ENCODE results near the gene HCCS.
"Not testable (repeated sequence)": the region's sequence is repeated elsewhere in the genome, so short reads cannot be mapped to it uniquely, and the experiment has no call there.

HCCS gene

DNA sequence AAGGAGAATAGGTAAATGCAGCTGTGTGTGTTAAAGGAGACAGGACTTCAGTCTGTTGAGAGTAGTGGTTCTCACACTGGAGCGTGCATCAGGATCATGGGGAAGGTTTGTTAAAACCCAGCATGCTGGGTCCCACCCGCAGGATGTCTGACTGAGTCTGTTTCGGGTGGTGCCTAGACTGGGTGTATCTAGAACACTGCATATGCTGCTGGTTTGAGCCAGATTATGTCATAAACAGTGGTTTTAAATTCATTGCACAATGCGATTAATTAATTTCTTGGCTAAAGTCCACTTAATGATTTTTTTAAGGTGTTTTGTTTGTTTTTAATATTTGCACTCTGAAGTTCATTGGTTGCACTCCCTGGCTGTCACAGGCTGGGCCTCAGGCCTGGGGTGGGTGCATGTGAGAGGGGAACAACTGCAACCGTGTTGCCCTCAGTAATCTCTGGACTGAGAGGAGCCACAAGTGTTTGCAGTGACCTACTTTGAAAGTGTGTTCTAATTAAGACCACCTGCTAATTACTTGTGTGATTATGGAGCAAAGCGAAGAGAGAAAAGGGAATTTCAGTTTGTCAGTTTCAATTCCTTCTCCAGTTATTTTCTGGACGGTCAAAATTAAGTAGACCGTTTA is 8.3 kb downstream of the HCCS start:
- no peak for DNase-seq (ENCODE audit: low read depth in 1 of 2, low spot score in 1 of 2)

DNA sequence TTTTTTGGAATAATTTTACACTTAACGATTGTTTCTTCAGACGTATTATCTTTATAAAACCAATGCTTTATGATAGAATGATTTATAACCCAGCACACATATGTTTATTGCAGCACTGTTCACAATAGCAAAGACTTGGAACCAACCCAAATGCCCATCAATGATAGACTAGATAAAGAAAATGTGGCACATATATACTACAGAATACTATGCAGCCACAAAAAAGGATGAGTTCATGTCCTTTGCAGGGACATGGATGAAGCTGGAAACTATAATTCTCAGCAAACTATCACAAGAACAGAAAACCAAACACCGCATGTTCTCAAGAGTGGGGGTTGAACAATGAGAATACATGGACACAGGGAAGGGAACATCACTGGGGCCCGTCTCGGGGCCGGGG is 12.0 kb downstream of the HCCS start:
- not testable (repeated sequence) for DNase-seq (ENCODE audit: low read depth in 1 of 2, low spot score in 1 of 2)

DNA sequence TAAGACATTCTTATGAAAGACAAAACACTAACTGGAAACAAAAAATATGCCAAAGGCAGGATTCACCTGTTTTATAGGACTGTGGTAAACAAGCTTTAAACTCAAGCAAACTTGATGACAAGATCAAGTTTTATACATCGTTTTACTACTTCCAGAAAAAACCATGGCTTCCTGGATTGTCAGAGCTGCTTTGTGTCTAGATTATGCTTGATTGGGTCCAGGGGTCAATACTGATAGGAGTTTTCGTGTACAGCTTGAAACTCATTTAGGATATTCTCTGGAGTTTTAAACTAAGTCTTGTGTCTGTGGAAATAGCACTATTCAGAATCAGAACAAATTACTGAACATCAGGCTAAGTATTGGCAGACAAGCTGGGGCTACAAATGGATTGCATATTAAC is 13.0 kb downstream of the HCCS start:
- no peak for DNase-seq (ENCODE audit: low read depth in 1 of 2, low spot score in 1 of 2)

DNA sequence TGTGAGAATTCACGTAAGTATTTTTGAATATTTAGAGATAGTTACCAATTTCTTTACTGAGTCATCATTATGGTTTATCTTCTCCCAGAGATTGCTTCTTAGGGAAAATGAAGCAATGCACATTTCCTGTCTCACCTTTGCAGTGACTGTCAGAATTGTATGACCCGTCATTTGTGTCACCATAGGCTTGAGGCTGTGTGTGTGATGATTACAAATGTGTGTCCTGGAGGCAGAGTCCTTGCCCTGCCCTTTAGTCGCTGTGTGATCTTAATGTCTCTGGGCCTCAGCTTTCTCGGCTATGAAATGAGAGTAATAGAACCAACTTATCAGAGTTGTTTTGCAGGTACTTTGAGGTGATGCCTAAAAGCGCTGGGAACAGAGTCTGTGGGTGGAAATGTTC is 13.9 kb downstream of the HCCS start:
- no peak for DNase-seq (ENCODE audit: low read depth in 1 of 2, low spot score in 1 of 2)

DNA sequence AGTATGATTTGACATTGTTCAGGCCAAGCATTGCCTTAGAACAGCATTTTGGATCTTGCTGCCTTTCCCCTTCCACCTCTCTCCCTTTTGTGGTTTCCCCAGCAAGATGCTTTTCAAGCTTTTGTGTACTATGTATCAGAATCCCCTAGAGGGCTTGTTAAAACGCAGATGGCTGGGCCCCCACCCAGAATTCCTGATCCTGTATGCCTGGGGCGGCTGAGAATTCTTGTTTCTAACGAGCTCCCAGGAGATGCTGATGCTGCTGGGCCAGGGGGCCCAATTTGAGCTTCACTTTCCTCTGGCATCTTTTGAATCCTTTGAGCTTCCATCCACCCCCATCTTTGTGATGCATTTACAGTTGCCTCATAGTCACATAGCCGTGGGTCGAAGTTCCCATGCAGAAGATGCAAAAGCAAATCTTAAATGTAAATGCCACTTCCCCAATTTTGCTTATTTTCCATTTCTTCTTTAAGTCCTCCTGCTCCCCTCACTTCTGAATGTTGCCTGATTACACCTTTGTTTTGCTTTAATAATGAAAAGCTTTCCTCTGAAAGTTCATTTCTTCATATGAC is 18.5 kb downstream of the HCCS start:
- no peak for DNase-seq (ENCODE audit: low read depth in 1 of 2, low spot score in 1 of 2)

DNA sequence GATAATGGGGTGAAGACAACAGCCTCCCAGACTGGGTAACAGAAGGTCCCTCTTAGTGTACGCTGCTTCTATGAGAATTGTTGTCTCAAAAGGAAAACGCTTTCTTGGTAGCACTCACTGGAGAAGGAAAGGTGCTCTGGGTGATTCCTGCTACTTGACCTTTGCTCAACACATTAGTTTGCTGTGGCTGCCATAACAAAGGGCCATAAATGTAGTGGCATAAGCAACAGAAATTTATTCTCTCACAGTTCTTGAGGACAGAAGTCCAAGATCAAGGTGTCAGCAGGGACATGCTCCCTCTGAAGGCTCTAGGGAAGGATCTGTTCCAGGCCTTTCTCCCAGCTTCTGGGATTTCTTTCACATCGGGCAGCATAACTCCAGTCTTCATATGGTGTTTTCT is 19.0 kb downstream of the HCCS start:
- DNase-seq (ENCODE audit: low read depth in 1 of 2, low spot score in 1 of 2), result no peak

DNA sequence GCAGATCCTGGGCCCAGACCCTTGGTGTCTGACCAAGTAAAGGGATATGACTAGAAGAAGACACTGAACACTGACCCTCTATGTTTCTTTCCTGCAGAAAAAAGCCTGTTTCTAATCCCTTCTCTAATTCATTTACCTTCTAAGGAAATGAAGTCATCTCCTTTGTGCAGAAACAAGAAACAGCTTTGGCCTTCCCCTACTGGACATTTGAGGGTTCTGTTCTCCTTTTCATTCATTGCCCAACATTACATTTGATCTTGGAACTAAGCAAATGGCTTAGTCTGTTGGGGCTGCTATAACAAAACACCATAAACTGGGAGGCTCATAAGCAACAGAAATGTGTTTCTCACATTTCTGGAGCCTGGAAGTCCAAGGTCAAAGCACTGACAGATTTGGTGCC is 20.0 kb downstream of the HCCS start:
- no peak for DNase-seq (ENCODE audit: low read depth in 1 of 2, low spot score in 1 of 2)

DNA sequence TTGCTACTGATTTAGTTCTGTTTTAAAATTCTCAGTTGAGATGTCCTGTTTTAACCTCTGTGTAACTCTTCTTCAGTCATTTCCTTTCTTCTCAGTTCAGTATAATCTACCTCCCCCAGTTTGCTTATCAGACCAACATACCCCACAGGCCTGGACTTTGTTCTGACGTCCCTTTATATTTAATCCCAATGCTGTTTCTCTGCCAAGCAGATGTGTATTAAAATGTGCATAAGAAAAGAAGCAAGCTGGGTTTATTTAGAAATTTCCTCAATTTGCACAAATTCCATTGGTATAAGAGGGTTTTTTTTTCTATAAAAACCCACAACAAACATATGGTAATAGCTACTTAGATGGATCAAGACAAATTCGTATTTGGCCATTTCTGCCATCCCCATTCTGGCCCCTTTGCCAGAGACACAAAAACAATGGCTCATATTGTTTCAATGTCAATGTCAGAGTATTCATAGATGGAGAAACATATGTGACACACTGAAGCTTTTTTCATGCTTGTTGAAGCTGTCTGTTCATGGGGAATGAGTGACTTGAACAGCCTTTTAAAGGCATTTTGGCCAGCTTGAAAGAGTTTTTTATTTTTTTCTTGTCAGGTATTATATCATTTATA is 24.5 kb downstream of the HCCS start:
- DNase-seq (ENCODE audit: low read depth in 1 of 2, low spot score in 1 of 2), result no peak

DNA sequence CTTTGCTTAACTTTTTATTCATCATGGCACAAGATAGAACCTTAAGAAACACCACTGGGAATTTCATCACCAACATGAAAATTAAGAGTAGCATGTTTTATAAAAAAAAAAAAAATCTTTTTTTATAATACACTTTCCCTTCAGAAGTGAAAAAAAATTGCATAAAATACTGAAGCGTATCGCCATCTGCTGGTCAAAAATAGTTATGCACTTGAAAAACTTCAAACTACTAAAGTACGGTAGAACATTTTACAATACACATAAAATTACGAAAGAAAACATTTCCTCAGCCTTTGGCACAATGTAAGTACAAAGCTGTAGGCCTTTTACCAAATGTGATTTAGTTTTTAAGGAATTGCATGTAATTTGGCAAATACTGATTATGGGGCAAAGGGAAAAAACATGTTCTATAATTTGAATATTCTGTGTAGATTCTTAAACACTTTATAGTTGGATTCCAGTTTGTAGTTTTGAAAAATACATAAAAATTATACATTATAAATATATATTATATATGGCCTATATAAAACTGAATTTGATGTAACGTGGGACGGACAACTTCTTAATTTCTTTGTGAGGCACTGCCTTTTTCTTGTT is 26.5 kb downstream of the HCCS start:
- DNase-seq (ENCODE audit: low read depth in 1 of 2, low spot score in 1 of 2), result no peak

DNA sequence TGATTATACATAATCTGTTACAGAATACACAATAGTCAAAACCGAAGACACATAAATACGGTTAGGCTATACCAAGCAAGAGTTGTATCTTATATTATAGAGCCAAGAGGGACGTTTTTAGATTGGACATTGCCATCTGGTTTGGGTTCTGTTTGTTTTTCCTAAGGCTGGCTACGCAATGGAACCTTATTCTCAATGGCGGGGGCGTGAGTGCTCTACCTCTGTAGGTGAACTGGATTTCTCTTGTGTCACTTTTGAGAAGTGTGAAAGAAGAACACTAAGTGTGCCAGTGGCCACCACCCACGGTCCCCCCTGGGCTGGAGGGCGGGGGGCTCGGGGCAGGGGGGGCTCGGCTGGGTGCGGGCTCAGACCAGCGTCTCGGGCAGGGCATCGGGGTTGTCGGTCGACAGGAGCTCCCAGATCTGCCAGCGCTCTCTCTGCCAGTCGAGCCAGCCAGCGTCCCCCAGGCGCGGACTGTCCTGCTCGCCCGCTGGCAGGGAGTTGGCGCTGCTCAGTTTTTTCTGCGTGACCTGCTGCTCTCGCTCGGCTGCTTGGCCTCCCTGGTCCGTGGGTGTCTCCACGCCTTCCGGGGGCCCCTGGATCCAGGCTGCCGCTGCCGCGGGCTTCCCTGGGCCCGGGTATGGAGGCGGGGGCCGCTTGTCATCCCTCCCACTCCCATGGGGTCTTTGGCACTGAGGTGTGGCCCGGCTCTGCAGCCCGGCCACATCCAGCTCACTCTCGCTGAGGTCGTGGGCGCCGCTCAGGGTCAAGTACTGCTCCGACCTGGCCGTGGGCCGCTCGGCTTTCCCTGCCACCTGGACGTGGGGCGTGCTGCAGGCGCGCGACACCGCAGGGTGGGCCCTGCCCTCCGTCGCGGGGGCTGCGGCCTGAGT is 27.6 kb downstream of the HCCS start:
- DNase-seq (ENCODE audit: low read depth in 1 of 2, low spot score in 1 of 2), result no peak

DNA sequence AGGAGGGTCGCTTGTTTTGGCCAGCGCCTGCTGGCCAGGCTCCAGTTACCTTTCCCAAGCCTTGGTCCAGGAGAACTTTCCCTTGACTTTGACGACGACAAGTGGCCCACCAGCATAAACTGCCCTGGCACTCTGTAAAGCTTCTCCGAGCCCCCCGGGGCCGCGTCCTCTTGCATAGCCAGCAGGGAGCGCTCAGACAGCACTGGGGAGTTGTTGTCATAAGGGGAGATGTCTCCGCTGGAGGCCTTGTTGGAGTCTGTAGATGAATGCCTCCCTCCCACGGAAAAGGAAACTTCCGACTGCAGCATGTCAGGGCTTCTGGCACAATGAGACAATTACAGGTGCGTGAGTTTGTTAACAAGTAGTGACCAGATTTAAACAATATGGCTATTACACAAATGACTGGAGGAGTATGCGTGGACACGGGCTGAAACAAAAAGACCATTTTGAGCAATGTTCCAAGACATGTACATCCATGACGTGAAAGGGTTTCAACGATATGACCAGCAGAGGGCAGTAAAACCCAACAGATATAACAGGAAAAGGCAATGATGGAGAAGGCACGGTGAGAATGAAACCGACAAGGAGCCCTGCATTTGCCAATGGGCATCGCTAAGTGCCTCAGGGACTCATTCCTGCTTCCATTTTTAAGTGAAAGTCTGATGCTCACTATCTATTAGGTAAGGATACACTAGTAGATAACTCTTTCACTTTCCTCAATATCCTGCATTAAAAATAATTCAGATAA is 33.0 kb downstream of the HCCS start:
- no peak for DNase-seq (ENCODE audit: low read depth in 1 of 2, low spot score in 1 of 2)

DNA sequence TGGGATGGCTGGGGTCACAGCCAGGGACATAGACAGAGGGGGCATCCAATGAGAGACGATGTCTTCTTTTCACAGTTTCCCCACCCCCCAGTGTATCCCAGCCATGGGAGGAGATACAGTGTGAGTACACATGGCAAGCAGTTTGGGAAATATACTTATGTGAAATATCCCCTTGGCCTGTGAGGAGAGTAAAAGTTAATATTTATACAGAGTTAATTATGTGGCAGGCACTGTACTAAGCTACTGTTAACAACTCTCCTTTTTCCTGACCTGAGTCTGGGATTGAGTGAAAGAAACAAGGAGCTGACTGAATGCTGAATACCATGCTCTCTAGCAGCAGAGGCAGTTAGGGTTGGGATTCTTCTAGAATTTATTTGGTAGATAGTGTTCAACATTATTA is 35.3 kb downstream of the HCCS start:
- no peak for DNase-seq (ENCODE audit: low read depth in 1 of 2, low spot score in 1 of 2)

DNA sequence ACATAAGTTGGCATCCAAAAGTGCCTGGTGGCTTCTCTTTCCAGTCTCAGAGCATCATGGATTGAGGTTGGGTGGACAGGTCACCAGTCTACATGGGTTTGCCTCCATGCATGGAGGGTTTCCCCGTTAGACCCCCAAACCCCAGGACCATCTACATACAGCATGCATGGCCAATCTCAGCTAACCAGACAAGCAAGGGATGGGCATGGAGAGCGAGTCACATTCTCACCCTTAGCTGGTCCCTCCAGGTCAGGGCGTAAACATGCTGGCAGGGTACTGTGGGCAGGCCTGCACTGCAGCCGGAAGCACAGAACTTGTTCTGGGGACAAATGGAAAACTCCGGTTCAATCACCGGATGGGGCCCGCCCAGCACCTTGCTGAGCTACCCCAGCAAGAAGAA is 37.3 kb downstream of the HCCS start:
- DNase-seq (ENCODE audit: low read depth in 1 of 2, low spot score in 1 of 2), result no peak

DNA sequence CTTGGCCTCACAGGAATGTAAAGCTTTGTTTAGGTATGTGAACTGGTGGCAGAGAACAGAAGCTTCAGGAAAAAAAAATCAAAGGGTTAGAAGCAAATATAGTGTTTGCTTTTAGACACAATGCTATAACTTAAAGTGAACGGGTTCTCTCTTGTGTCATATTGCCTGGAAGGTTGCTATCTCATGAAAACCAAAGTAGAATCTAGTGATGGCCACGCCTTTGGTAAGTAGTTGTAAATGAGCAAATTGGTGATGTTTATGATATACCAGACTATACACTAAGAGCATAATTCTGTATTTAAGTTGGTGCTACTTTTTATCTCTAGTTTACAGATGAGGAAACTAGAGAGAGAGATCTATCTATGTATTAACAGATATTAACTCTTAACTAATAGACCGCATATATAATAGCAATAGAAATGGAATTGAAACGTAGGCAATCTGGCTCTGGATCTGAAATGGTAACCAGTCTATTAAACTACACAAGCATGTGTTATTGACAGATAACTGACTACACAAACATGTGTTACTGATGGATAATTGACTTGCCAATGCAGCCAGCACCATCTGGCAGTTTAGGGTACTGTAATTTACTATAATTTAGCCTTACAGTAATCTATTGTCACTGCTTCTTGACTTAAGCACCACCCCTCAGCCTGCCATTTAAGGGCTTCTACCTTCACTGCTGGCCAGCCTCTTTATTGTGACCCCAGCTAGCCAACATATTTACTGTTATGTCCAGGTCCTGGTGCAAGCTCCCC is 40.8 kb downstream of the HCCS start:
- no peak for DNase-seq (ENCODE audit: low read depth in 1 of 2, low spot score in 1 of 2)

DNA sequence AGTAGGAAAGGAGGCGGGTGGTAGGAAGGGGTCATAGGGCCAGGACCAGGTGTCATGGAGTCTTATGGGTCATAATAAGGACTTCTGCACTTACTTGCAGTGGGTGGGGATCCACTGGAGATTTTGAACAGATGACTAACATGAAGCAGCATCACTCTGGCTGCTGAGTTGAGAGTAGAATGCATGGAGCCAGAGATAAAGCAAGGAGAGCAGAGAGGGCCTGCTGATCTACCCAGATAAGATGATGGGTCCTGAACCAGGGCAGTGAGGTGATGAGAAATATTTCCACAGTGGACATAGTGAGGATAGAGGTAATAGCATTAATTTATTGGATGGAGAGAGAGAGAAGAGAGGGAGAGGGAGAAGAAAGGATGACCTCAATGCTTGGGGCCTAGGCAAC is 48.0 kb downstream of the HCCS start:
- no peak for DNase-seq (ENCODE audit: low read depth in 1 of 2, low spot score in 1 of 2)

DNA sequence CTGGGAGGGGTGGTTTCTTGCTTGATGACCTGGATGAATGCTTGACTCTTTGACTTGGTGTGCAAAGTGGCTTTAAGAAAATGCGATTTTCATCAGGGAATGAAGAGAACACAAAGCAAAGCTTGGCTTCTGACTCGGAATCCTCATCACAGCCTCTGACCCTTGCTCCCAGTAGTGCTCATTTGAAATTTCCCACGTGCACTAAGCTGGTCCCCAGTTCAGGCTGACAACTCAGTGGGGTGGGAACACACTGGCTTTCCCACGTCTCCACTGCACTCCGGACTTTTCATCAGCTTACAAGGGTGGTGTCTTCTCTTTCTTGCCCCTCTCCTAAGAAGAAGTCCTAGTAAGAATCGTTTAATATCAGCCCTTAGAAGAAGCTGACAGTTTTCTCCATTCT is 53.3 kb downstream of the HCCS start:
- no peak for DNase-seq (ENCODE audit: low read depth in 1 of 2, low spot score in 1 of 2)

DNA sequence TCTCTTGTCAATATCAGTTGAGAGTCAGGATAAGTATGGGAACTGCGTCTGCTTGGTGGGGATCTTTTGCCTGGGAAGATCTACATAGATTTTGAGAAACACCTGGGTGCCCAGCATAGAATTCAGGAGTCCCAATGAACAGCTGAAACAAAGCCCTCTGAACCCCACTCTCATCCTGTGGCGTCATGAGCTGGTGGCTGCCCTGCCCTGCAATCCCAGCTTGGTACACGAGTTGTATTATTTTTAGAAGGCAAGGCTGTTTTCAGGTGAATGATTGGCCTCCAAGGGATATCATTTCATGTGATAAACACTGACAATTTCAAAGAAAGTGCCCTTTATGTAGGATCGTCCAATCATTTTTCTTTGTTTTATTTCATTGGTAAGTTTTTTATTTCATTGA is 60.8 kb downstream of the HCCS start:
- no peak for DNase-seq (ENCODE audit: low read depth in 1 of 2, low spot score in 1 of 2)

DNA sequence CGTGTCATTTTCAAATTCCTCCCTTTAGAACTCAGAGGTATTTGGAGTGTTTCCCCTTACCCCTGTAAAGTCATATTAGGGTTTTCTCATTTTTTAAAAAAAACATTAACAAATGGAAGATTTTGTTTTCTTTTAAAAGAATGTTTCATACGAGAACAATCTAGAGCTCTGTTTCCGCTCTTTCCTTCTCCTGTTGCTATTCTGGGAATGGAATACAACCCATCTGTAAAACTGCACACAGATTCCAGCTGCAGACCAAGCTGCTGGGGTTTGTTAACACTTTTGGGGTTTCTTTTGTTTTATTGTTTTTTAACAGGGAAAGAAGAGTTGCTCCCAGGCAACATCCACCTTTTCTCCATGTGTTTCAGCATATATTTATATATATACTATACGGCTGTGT is 61.3 kb downstream of the HCCS start:
- no peak for DNase-seq (ENCODE audit: low read depth in 1 of 2, low spot score in 1 of 2)

All from stimulated activated CD4-positive, alpha-beta T cell treated with anti-CD3 and anti-CD28 coated beads, Interleukin-15, amount 100 ng/mL, for 1 hour (primary cell).